Smooth muscle cell (in vitro differentiated cells): ENCODE data around the gene CDC42SE2. TPM values are rescaled to one million over a fixed set of nuclear protein-coding genes. Genes with fewer than 3 reads are reported as not detected.
"Not testable (repeated sequence)": the region's sequence is repeated elsewhere in the genome, so short reads cannot be mapped to it uniquely, and the experiment has no call there.

Experiments
- DNase-seq: peaks from one replicate; lab custom pipeline; 2025; ENCODE audit not compliant: unreplicated experiment; lab: John Stamatoyannopoulos, UW
- H2AFZ ChIP-seq: fragments of 200-600 bp; sonication (generic); 2 replicates; pipeline ENCODE4 v1.6.0; 2016; ENCODE audit warnings: antibody characterized with exemption, low read depth, mild to moderate bottlenecking
- H3F3A ChIP-seq: fragments of 200-600 bp; sonication (generic); 2 replicates; pipeline ENCODE4 v1.6.0; 2017; ENCODE audit warnings: antibody characterized with exemption, low read depth
- H3K27ac ChIP-seq: fragments of 200-600 bp; sonication (generic); 2 replicates; pipeline ENCODE4 v1.5.1; 2016; ENCODE audit warnings: low read depth, mild to moderate bottlenecking
- H3K27me3 ChIP-seq: fragments of 200-600 bp; sonication (generic); 2 replicates; pipeline ENCODE4 v1.6.1; 2016; ENCODE audit warnings: low read depth, mild to moderate bottlenecking
- H3K36me3 ChIP-seq: fragments of 200-600 bp; sonication (generic); 2 replicates; pipeline ENCODE4 v1.5.1; 2016; ENCODE audit warnings: low read depth
- H3K4me1 ChIP-seq: fragments of 200-600 bp; sonication (generic); 2 replicates; pipeline ENCODE4 v1.5.1; 2016; ENCODE audit warnings: low read depth
- H3K4me2 ChIP-seq: fragments of 200-600 bp; sonication (generic); 2 replicates; pipeline ENCODE4 v1.6.0; 2016; ENCODE audit warnings: mild to moderate bottlenecking
- H3K4me3 ChIP-seq: fragments of 200-600 bp; sonication (generic); 2 replicates; pipeline ENCODE4 v1.5.1; 2016; ENCODE audit warnings: mild to moderate bottlenecking
- H3K79me2 ChIP-seq: fragments of 200-600 bp; sonication (generic); 2 replicates; pipeline ENCODE4 v1.6.0; 2016; ENCODE audit warnings: low read depth, mild to moderate bottlenecking
- H3K9ac ChIP-seq: fragments of 200-600 bp; sonication (generic); 2 replicates; pipeline ENCODE4 v1.6.0; 2016; ENCODE audit warnings: low read depth
- H3K9me3 ChIP-seq: fragments of 200-600 bp; sonication (generic); replicated peaks from 2 replicates; pipeline ENCODE4 v1.5.1; 2016; ENCODE audit warnings: low read depth
- H4K20me1 ChIP-seq: fragments of 200-600 bp; sonication (generic); 2 replicates; pipeline ENCODE4 v1.6.0; 2016; ENCODE audit warnings: low read depth
- WGBS: methylation state at CpG from one replicate; pipeline ENCODE4 v1.1.7; 2016; ENCODE audit warnings: low lambda C conversion rate; 5-methylcytosine and 5-hydroxymethylcytosine counted together
- polyA plus RNA-seq: library from polyadenylated mRNA; unstranded; fragments of >200 nt; fragmentation: Nextera tagmentation; extraction: Ambion mirVana; gene quantifications from 2 replicates; pipeline ENCODE4 v1.2.1, GENCODE V29; 2016
- total RNA-seq: library from RNA; depleted of rRNA; stranded (reverse); fragments of >200 nt; gene quantifications from 2 replicates; pipeline ENCODE4 v1.2.3, GENCODE V29; 2014
- TF ChIP-seq, protein P1 (sequence below): fragments of 200-600 bp; sonication (generic); IDR thresholded peaks from 2 replicates; pipeline ENCODE4 v1.5.1; 2017; ENCODE audit warnings: borderline replicate concordance, mild to moderate bottlenecking, antibody characterized with exemption; ENCODE audit not compliant: insufficient read depth, poor library complexity, severe bottlenecking

Gene CDC42SE2
- total and polyA plus RNA-seq, 2 experiments from 2014 or later: 12.6 to 24.0 TPM

DNA sequence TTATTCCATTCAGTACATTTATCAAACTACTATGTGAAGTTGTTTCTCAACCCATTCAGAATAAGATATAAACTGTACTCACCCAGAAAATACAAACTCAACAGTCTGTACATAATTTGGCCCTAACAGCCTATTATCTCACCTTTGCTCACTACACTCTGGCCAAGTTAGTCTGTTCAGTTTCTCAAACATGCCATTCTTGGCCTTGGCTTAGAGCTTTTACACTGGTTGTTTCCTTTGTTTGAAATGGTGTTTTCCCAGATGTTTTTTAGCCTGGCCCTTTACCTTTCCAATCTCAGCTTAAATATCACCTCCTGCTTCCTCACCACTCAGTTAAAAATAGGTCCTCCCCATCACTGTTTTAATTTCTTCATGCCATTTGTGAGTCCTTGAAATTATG, 13.6 kb downstream of the CDC42SE2 start:
- H3K79me2 ChIP-seq: peaks cover 82% of the 10 kb centered on the region
- no peak for DNase-seq
- H2AFZ ChIP-seq: no peak overlapping the region
- no peak overlapping the region for H3K9ac ChIP-seq
- no peak overlapping the region for H3K4me2 ChIP-seq
- TF ChIP-seq, protein P1, sequence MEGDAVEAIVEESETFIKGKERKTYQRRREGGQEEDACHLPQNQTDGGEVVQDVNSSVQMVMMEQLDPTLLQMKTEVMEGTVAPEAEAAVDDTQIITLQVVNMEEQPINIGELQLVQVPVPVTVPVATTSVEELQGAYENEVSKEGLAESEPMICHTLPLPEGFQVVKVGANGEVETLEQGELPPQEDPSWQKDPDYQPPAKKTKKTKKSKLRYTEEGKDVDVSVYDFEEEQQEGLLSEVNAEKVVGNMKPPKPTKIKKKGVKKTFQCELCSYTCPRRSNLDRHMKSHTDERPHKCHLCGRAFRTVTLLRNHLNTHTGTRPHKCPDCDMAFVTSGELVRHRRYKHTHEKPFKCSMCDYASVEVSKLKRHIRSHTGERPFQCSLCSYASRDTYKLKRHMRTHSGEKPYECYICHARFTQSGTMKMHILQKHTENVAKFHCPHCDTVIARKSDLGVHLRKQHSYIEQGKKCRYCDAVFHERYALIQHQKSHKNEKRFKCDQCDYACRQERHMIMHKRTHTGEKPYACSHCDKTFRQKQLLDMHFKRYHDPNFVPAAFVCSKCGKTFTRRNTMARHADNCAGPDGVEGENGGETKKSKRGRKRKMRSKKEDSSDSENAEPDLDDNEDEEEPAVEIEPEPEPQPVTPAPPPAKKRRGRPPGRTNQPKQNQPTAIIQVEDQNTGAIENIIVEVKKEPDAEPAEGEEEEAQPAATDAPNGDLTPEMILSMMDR: no peak
- no peak overlapping the region for H3K4me3 ChIP-seq
- H3K27ac ChIP-seq: no peak overlapping the region
- H3K4me1 ChIP-seq: peaks cover 6% of the 10 kb centered on the region
- no peaks in the 10 kb centered on the region for H3K9me3 ChIP-seq
- peaks cover 6% of the 10 kb centered on the region for H3F3A ChIP-seq
- H3K27me3 ChIP-seq: no peaks in the 10 kb centered on the region
- no peaks in the 10 kb centered on the region for H3K36me3 ChIP-seq
- H4K20me1 ChIP-seq: peaks cover 59% of the 10 kb centered on the region

DNA sequence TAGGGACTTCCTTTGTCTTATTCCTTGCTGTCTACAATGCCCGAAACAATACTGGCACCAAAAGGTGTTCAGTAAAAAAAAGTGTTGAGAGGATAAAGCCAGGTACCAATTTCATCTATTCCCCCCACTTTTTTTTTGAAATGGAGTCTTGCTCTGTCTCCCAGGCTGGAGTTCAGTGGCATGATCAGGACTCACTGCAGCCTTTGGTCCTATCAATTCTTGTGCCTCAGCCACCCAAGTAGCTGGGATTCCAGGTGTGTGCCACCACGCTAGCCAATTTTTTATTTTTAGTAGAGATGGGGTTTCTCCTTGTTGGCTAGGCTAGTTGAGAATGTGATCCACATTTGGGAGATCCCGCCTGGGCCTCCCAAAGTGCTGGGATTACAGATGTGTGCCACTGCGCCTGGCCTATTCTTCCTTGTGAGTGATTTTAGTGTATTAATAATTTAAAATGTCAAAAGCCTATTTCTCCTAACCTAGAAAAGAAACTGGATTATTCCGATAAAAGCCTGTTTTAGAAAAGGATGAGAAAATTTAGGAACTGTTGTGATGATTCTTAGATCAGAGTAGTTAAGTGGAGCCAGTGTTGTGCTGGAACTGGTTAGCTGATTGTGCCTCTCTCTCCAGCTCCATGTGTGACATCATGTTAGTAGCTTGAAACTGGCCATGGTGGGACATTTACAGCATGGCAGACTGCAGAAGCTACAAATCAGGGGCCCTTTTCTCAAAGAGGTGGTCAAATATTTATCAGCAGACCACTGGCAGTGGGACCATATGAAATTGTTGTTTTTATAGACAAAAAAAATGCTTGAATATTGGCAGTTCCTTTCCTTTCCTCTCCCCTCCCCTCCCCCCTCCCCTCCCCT, 14.3 kb downstream of the CDC42SE2 start:
- Histone ChIP-seq H3K9ac (no peak overlapping the region), H3K4me1 (peaks cover 6% of the 10 kb centered on the region), H3K4me3 (no peak overlapping the region), H3K27ac (no peak overlapping the region), H3K4me2 (no peak overlapping the region), H3K36me3 (no peaks in the 10 kb centered on the region), H2AFZ (no peak overlapping the region), H3K79me2 (peaks cover 82% of the 10 kb centered on the region), H3F3A (peaks cover 6% of the 10 kb centered on the region), H4K20me1 (peaks cover 60% of the 10 kb centered on the region), H3K9me3 (no peaks in the 10 kb centered on the region), H3K27me3 (no peaks in the 10 kb centered on the region)
- TF ChIP-seq, protein P1: no peak
- 98% methylated on average over 5 of the region's 5 CpGs for WGBS
- DNase-seq: no peak

DNA sequence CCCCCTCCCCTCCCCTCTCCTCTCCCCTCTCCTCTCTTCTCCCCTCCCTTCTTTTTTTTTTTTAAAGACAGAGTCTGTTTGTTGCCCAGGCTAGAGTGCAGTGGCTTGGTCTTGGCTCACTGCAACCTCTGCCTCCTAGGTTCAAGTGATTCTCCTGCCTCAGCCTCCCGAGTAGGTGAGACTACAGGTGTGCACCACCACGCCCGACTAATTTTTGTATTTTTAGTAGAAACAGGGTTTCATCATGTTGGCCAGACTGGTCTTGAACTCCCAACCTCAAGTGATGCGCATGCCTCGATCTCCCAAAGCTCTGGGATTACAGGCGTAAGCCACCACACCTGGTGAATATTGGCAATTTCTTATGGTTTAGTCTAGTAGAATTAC, 14.9 kb downstream of the CDC42SE2 start:
- not testable (repeated sequence) for H2AFZ ChIP-seq, H3K4me3 ChIP-seq, H3K27me3 ChIP-seq, H3K27ac ChIP-seq, H3F3A ChIP-seq, H3K4me1 ChIP-seq, H3K36me3 ChIP-seq, H3K4me2 ChIP-seq, H3K9ac ChIP-seq, DNase-seq, H3K9me3 ChIP-seq
- Histone ChIP-seq H3K79me2 (peaks cover 82% of the 10 kb centered on the region), H4K20me1 (peaks cover 65% of the 10 kb centered on the region)
- 78% methylated on average over 6 of the region's 6 CpGs for WGBS

DNA sequence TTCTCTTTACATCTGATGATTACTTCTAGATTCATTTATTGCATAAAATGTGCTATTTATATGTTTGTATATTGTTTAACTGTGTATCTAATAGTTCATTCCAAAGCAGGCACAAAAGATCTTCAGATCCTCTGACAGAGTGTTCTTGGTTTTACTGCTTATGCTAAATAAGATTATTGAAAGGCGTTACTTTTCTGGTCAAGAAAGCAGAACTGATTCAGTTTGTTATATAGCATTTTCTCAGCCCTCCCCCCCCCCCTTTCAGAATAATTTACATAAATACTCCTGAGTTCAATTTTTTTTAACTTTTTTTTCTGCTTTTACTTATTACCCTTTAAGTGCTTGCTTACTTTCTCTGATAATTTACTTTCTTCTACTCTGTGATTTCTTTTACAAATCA, 15.4 kb downstream of the CDC42SE2 start:
- DNase-seq: no peak
- Histone ChIP-seq H3K4me2 (no peak overlapping the region), H2AFZ (no peak overlapping the region), H3K9me3 (no peaks in the 10 kb centered on the region), H3F3A (peaks cover 6% of the 10 kb centered on the region), H3K9ac (no peak overlapping the region), H3K27me3 (no peaks in the 10 kb centered on the region), H3K4me3 (no peak overlapping the region), H4K20me1 (peaks cover 64% of the 10 kb centered on the region), H3K79me2 (peaks cover 82% of the 10 kb centered on the region), H3K4me1 (peaks cover 6% of the 10 kb centered on the region), H3K36me3 (no peaks in the 10 kb centered on the region), H3K27ac (no peak overlapping the region)
- TF ChIP-seq, protein P1: no peak
- 97% methylated on average over 1 of the region's 1 CpG for WGBS
